ENCODE data around the gene MBIP.

MBIP gene

GRCh38 chr14:36315159-36315853 lies 5.1 kb downstream of the MBIP start:
- TF ChIP-seq SIN3A (IDR thresholded peaks at IDR 0.05; ENCODE audit: borderline replicate concordance, insufficient read depth, low read length) (no peak), POLR2AphosphoS5 (IDR thresholded peaks at IDR 0.05; ENCODE audit: low read depth, low read length) (no peak), REST (IDR thresholded peaks at IDR 0.05; ENCODE audit: insufficient read depth in 1 of 2, low read depth in 2 of 2, low read length in 2 of 2) (no peak), TAF1 (IDR thresholded peaks at IDR 0.05; ENCODE audit: borderline replicate concordance, insufficient read depth, low read length) (no peak), FOXP2 (optimal IDR thresholded peaks at IDR 0.05; ENCODE audit: borderline replicate concordance, extremely low read depth, extremely low read length, insufficient read depth) (no peak)

GRCh38 chr14:36313898-36314297 lies 6.5 kb downstream of the MBIP start:
- no peak for TF ChIP-seq TAF1 (IDR thresholded peaks at IDR 0.05; ENCODE audit: borderline replicate concordance, insufficient read depth, low read length)
- TF ChIP-seq SIN3A (IDR thresholded peaks at IDR 0.05; ENCODE audit: borderline replicate concordance, insufficient read depth, low read length) = no peak
- TF ChIP-seq POLR2AphosphoS5 (IDR thresholded peaks at IDR 0.05; ENCODE audit: low read depth, low read length) = no peak
- no peak for TF ChIP-seq REST (IDR thresholded peaks at IDR 0.05; ENCODE audit: insufficient read depth in 1 of 2, low read depth in 2 of 2, low read length in 2 of 2)
- no peak for TF ChIP-seq FOXP2 (optimal IDR thresholded peaks at IDR 0.05; ENCODE audit: borderline replicate concordance, extremely low read depth, extremely low read length, insufficient read depth)

- no peak for TF ChIP-seq REST (IDR thresholded peaks at IDR 0.05; ENCODE audit: insufficient read depth in 1 of 2, low read depth in 2 of 2, low read length in 2 of 2)
- TF ChIP-seq TAF1 (IDR thresholded peaks at IDR 0.05; ENCODE audit: borderline replicate concordance, insufficient read depth, low read length) = no peak
- no peak for TF ChIP-seq FOXP2 (optimal IDR thresholded peaks at IDR 0.05; ENCODE audit: borderline replicate concordance, extremely low read depth, extremely low read length, insufficient read depth)
- TF ChIP-seq SIN3A (IDR thresholded peaks at IDR 0.05; ENCODE audit: borderline replicate concordance, insufficient read depth, low read length) = no peak
- TF ChIP-seq POLR2AphosphoS5 (IDR thresholded peaks at IDR 0.05; ENCODE audit: low read depth, low read length) = no peak
Measured at GRCh38 chr14:36313206-36313605, 7.2 kb downstream of the MBIP start.

- no peak for TF ChIP-seq SIN3A (IDR thresholded peaks at IDR 0.05; ENCODE audit: borderline replicate concordance, insufficient read depth, low read length)
- TF ChIP-seq FOXP2 (optimal IDR thresholded peaks at IDR 0.05; ENCODE audit: borderline replicate concordance, extremely low read depth, extremely low read length, insufficient read depth) = no peak
- TF ChIP-seq POLR2AphosphoS5 (IDR thresholded peaks at IDR 0.05; ENCODE audit: low read depth, low read length) = no peak
- TF ChIP-seq TAF1 (IDR thresholded peaks at IDR 0.05; ENCODE audit: borderline replicate concordance, insufficient read depth, low read length) = no peak
- TF ChIP-seq REST (IDR thresholded peaks at IDR 0.05; ENCODE audit: insufficient read depth in 1 of 2, low read depth in 2 of 2, low read length in 2 of 2) = no peak
Measured at GRCh38 chr14:36306836-36307235, 13.6 kb downstream of the MBIP start.
